ENCODE results near the gene VMP1.

Gene VMP1

GRCh38 chr17:59890720-59891119, 183.3 kb downstream of the VMP1 start:
- no peak for TF ChIP-seq MYC (IDR thresholded peaks at IDR 0.05; ENCODE audit: low read depth, low read length)
- TF ChIP-seq MAX (IDR thresholded peaks at IDR 0.05; ENCODE audit: low read depth, low read length), result no peak
- TF ChIP-seq POLR2A (IDR thresholded peaks at IDR 0.05; ENCODE audit: extremely low read depth, insufficient read length), result no peak
- DNase-seq (ENCODE audit: low read depth), result no peak
- no peak overlapping the region for H3K4me3 ChIP-seq (ENCODE audit: low read depth, low read length)

Data from NB4 (cell line).